GM21825 (cell line): ENCODE data around the gene ZDHHC20.
"Not testable (repeated sequence)": the region's sequence is repeated elsewhere in the genome, so short reads cannot be mapped to it uniquely, and the experiment has no call there.

Source experiments
- ATAC-seq: cut with Tn5 transposase; IDR thresholded peaks from one replicate; pipeline ENCODE4 v1.9.1; 2021; ENCODE audit warnings: mild to moderate bottlenecking, moderate library complexity; ENCODE audit not compliant: unreplicated experiment

The ZDHHC20 gene

GRCh38 chr13:21435687-21436151, 23.4 kb downstream of the ZDHHC20 start:
- ATAC-seq: peak; percentile 99

- ATAC-seq: no peak
These were observed 23.9 kb downstream of the ZDHHC20 start for GRCh38 chr13:21435231-21435630.

- ATAC-seq: no peak
These were observed 24.5 kb downstream of the ZDHHC20 start for GRCh38 chr13:21434588-21434987.

GRCh38 chr13:21429211-21429610, 29.9 kb downstream of the ZDHHC20 start:
- ATAC-seq: no peak

- ATAC-seq: no peak
These were observed 31.4 kb downstream of the ZDHHC20 start for GRCh38 chr13:21427741-21428140.

GRCh38 chr13:21426238-21426637, 32.9 kb downstream of the ZDHHC20 start:
- no peak for ATAC-seq

- no peak for ATAC-seq
These were observed 38.4 kb downstream of the ZDHHC20 start for GRCh38 chr13:21420706-21421105.

- no peak for ATAC-seq
These were observed 46.1 kb downstream of the ZDHHC20 start for GRCh38 chr13:21413013-21413412.

GRCh38 chr13:21410453-21410852, 48.6 kb downstream of the ZDHHC20 start:
- ATAC-seq: not testable (repeated sequence)

GRCh38 chr13:21405309-21405708, 53.8 kb downstream of the ZDHHC20 start:
- ATAC-seq: no peak

- no peak for ATAC-seq
These were observed 56.4 kb downstream of the ZDHHC20 start for GRCh38 chr13:21402586-21403307.

- no peak for ATAC-seq
These were observed 59.4 kb downstream of the ZDHHC20 start for GRCh38 chr13:21399741-21400140.

GRCh38 chr13:21395953-21396352, 63.1 kb downstream of the ZDHHC20 start:
- ATAC-seq: no peak

- ATAC-seq: no peak
These were observed 70.0 kb downstream of the ZDHHC20 start for GRCh38 chr13:21389124-21389523.

- ATAC-seq: no peak
These were observed 73.4 kb downstream of the ZDHHC20 start for GRCh38 chr13:21385710-21386109.

- no peak for ATAC-seq
These were observed 76.0 kb downstream of the ZDHHC20 start for GRCh38 chr13:21383090-21383489.

GRCh38 chr13:21376998-21377985, 81.8 kb downstream of the ZDHHC20 start:
- ATAC-seq: not testable (repeated sequence)

- no peak for ATAC-seq
These were observed 86.6 kb downstream of the ZDHHC20 start for GRCh38 chr13:21372530-21372929.

- ATAC-seq: no peak
These were observed 88.1 kb downstream of the ZDHHC20 start for GRCh38 chr13:21371011-21371410.

- ATAC-seq: no peak
These were observed 93.5 kb downstream of the ZDHHC20 start for GRCh38 chr13:21365574-21365973.

GRCh38 chr13:21364916-21365315, 94.2 kb downstream of the ZDHHC20 start:
- ATAC-seq: no peak

GRCh38 chr13:21364357-21364756, 94.7 kb downstream of the ZDHHC20 start:
- no peak for ATAC-seq
